Activated T-cell treated with anti-CD3 and anti-CD28 coated beads, Interleukin-2, amount 50 U/mL, for 48 hours (primary cell): Measurements from ENCODE around the gene DRAP1.
"Not testable (repeated sequence)": the region's sequence is repeated elsewhere in the genome, so short reads cannot be mapped to it uniquely, and the experiment has no call there.

Experiments used
- DNase-seq, 2 experiments: peaks; one replicate each; pipeline ENCODE4 v3.0.0-alpha.2; 2020

The DRAP1 gene

GRCh38 chr11:65934014-65934413 is 14.8 kb downstream of the DRAP1 start:
- no peak for DNase-seq

GRCh38 chr11:65937766-65938165 is 18.5 kb downstream of the DRAP1 start:
- DNase-seq: no peak

GRCh38 chr11:65941720-65942310 is 22.6 kb downstream of the DRAP1 start:
- DNase-seq: no peak

GRCh38 chr11:65942531-65942930 is 23.3 kb downstream of the DRAP1 start:
- no peak for DNase-seq

GRCh38 chr11:65944191-65944590 is 25.0 kb downstream of the DRAP1 start:
- DNase-seq: no peak

GRCh38 chr11:65944767-65945166 is 25.5 kb downstream of the DRAP1 start:
- DNase-seq: no peak

GRCh38 chr11:65945430-65945911 is 26.2 kb downstream of the DRAP1 start, which contains the start of gene TSGA10IP:
TSGA10IP (plus strand) TSS chr11:65945480; CDS start chr11:65945676, 196 bp downstream.
- DNase-seq: no peak

- DNase-seq: no peak
Observed at GRCh38 chr11:65945941-65946558, 26.8 kb downstream of the DRAP1 start.

- DNase-seq: no peak
Observed at GRCh38 chr11:65946655-65947054, 27.4 kb downstream of the DRAP1 start.

- no peak for DNase-seq
Observed at GRCh38 chr11:65947133-65947532, 27.9 kb downstream of the DRAP1 start.

GRCh38 chr11:65947603-65948125 is 28.4 kb downstream of the DRAP1 start:
- DNase-seq: no peak

GRCh38 chr11:65950711-65951110 is 31.5 kb downstream of the DRAP1 start:
- DNase-seq: not testable (repeated sequence)

- DNase-seq: not testable (repeated sequence)
Observed at GRCh38 chr11:65951641-65952040, 32.4 kb downstream of the DRAP1 start.

- DNase-seq: no peak
Observed at GRCh38 chr11:65952052-65952521, 32.9 kb downstream of the DRAP1 start.

- no peak for DNase-seq
Observed at GRCh38 chr11:65953471-65953870, 34.2 kb downstream of the DRAP1 start.

- no peak for DNase-seq
Observed at GRCh38 chr11:65954771-65955170, 35.5 kb downstream of the DRAP1 start.

GRCh38 chr11:65958291-65958690 is 39.1 kb downstream of the DRAP1 start:
- no peak for DNase-seq

GRCh38 chr11:65958774-65959420 is 39.7 kb downstream of the DRAP1 start:
- no peak for DNase-seq

GRCh38 chr11:65960824-65961266 is 41.6 kb downstream of the DRAP1 start:
- DNase-seq: no peak

GRCh38 chr11:65961267-65962140 is 42.3 kb downstream of the DRAP1 start, which contains the start of gene SART1:
SART1 (plus strand) TSS chr11:65961734; CDS start chr11:65961781, 47 bp downstream.
- peak; percentile 96 to 97 for DNase-seq

GRCh38 chr11:65962141-65962564 is 42.9 kb downstream of the DRAP1 start:
- DNase-seq: no peak

- no peak for DNase-seq
Observed at GRCh38 chr11:65964906-65965305, 45.7 kb downstream of the DRAP1 start.
